GM21423 (cell line): ENCODE results near the gene GMFB.

Experiments used
- ATAC-seq: cut with Tn5 transposase; IDR thresholded peaks from one replicate; pipeline ENCODE4 v1.9.1; 2021; ENCODE audit warnings: mild to moderate bottlenecking, moderate library complexity; ENCODE audit not compliant: unreplicated experiment

GMFB gene

GRCh38 chr14:54435500-54435981 lies 53.2 kb downstream of the GMFB start:
- ATAC-seq: no peak

DNA sequence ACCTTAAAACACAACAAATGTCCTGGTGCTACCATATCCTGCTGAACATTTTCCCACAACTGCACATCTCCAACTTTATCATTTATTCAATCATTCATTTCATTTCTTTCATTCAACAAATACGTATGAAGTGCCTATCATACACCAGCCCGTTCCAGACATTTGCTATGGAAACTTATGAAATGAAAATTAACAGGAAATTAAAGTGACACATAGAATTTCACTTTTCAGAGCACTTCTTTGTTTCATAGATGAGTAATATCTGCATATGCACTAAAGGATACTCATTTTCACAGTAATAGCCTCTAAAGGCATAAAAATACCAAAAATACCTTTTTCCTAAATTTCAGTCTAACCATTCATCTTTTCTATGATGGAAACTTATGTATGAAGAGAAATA lies 60.3 kb downstream of the GMFB start:
- no peak for ATAC-seq

DNA sequence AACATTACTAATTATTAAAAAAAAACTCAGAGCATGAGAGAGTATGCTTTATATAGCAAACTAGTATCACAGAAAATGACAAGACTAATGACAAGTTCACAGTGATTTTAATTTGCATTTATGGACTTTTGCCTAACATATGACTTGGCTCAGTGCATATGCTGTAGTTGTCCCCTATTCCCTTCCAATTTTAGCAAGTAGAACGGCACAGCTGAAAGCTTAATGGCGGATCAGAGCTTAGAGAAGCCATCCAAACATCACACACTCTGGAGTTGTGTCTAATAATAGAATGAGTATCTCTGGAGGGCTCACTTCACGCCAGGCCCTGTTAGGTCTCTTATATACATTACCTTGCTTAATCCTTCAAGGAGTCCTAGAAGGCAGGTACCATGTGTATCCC lies 60.9 kb downstream of the GMFB start:
- ATAC-seq: no peak

GRCh38 chr14:54425537-54426274 lies 63.1 kb downstream of the GMFB start:
- no peak for ATAC-seq

- ATAC-seq: no peak
Measured at GRCh38 chr14:54425068-54425467, 63.7 kb downstream of the GMFB start.
